Testis (tissue), 2 donors: ENCODE measurements around the gene DUSP22.

Source experiments
- POLR2A ChIP-seq: fragments of 450-650 bp; IDR thresholded peaks from one replicate; pipeline ENCODE4 v1.6.1; 2017; ENCODE audit warnings: antibody characterized with exemption, mild to moderate bottlenecking, moderate library complexity
- TF ChIP-seq, protein P1 (sequence below), 3 experiments: fragments of 450-650 bp in 2 of 3; fragments of 200-600 bp in 1 of 3; sonication (generic) in 1 of 3; IDR thresholded peaks; one replicate each; pipeline ENCODE4 v1.5.1; 2016 to 2019; ENCODE audit warnings: antibody characterized with exemption in 3 of 3, mild to moderate bottlenecking in 2 of 3, moderate library complexity in 1 of 3

GRCh38 chr6:360349-360748 is 68.1 kb downstream of the DUSP22 start:
- TF ChIP-seq, protein P1, sequence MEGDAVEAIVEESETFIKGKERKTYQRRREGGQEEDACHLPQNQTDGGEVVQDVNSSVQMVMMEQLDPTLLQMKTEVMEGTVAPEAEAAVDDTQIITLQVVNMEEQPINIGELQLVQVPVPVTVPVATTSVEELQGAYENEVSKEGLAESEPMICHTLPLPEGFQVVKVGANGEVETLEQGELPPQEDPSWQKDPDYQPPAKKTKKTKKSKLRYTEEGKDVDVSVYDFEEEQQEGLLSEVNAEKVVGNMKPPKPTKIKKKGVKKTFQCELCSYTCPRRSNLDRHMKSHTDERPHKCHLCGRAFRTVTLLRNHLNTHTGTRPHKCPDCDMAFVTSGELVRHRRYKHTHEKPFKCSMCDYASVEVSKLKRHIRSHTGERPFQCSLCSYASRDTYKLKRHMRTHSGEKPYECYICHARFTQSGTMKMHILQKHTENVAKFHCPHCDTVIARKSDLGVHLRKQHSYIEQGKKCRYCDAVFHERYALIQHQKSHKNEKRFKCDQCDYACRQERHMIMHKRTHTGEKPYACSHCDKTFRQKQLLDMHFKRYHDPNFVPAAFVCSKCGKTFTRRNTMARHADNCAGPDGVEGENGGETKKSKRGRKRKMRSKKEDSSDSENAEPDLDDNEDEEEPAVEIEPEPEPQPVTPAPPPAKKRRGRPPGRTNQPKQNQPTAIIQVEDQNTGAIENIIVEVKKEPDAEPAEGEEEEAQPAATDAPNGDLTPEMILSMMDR (IDR thresholded peaks at IDR 0.05): no peak
- no peak for TF ChIP-seq POLR2A
